BLaER1 (cell line): ENCODE results near the gene CLEC9A.
"Not testable (repeated sequence)": the region's sequence is repeated elsewhere in the genome, so short reads cannot be mapped to it uniquely, and the experiment has no call there.

Source experiments
- H3K27ac ChIP-seq: shearing (Covaris generic); formaldehyde crosslinking; 2 replicates; pipeline ENCODE4 v1.8.1; 2022
- H3K27me3 ChIP-seq: shearing (Covaris generic); formaldehyde crosslinking; 2 replicates; pipeline ENCODE4 v1.8.1; 2022
- H3K36me3 ChIP-seq: shearing (Covaris generic); formaldehyde crosslinking; 2 replicates; pipeline ENCODE4 v1.8.1; 2022
- H3K4me1 ChIP-seq: shearing (Covaris generic); formaldehyde crosslinking; 2 replicates; pipeline ENCODE4 v1.8.1; 2022
- H3K4me2 ChIP-seq: shearing (Covaris generic); formaldehyde crosslinking; 2 replicates; pipeline ENCODE4 v1.8.1; 2022
- H3K4me3 ChIP-seq: shearing (Covaris generic); formaldehyde crosslinking; 2 replicates; pipeline ENCODE4 v1.8.1; 2022
- H3K9ac ChIP-seq: shearing (Covaris generic); formaldehyde crosslinking; 2 replicates; pipeline ENCODE4 v1.8.1; 2022
- H3K9me3 ChIP-seq: shearing (Covaris generic); formaldehyde crosslinking; 2 replicates; pipeline ENCODE4 v1.8.1; 2022
- H4K20me1 ChIP-seq: shearing (Covaris generic); formaldehyde crosslinking; 2 replicates; pipeline ENCODE4 v1.8.1; 2022
- Cebpa-rat ChIP-seq: shearing (Covaris generic); IDR thresholded peaks from 2 replicates; pipeline ENCODE4 v1.8.1; 2022

The CLEC9A gene

GRCh38 chr12:10025236-10025635, 5.2 kb upstream of the CLEC9A start:
- TF ChIP-seq Cebpa-rat: no peak
- Histone ChIP-seq H3K4me2 (no peak overlapping the region), H3K36me3 (no peaks in the 10 kb centered on the region), H3K9ac (no peak overlapping the region), H3K9me3 (peaks cover under 1% of the 10 kb centered on the region; the same call in 1 of the 2 replicates), H3K4me3 (no peak overlapping the region), H3K4me1 (no peaks in the 10 kb centered on the region), H3K27me3 (no peaks in the 10 kb centered on the region), H3K27ac (no peak overlapping the region), H4K20me1 (no peaks in the 10 kb centered on the region)

DNA sequence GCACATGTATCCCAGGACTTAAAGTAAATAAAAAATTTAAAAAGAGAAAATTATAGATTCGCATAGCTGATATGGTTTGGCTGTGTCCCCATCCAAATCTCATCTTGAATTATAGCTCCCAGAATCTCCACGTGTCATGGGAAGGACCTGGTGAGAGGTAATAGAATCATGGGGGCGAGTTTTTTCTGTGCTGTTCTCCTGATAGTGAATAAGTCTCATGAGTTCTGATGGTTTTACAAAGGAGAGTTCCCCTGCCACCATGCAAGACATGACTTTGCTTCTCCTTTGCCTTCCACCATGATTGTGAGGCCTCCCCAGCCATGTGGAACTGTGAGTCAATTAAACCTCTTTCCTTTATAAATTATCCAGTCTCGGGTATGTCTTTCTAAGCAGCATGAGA, 3.8 kb upstream of the CLEC9A start:
- H3K27ac ChIP-seq, H3K36me3 ChIP-seq, H3K9ac ChIP-seq, H3K4me1 ChIP-seq, H3K9me3 ChIP-seq, H3K27me3 ChIP-seq, H4K20me1 ChIP-seq, H3K4me3 ChIP-seq, H3K4me2 ChIP-seq: not testable (repeated sequence)

DNA sequence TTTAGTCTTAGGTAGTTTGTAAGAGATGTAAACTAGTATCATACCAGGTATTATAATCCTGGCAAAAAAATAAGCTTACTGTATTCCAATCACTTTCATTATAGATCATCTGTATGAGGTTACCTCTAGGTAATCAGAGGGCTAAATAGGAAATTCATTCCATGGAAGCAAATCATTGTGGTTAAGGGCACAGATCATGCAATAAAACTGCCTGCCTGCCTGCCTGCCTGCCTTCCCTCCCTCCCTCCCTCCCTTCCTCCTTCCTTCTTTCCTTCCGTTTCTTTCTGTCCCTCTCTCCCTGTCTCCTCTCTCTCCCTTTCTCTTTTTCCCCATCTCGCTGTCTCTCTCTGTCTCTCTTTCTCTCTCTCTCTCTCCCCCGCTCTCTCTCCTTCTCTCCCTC, 3.2 kb upstream of the CLEC9A start:
- TF ChIP-seq Cebpa-rat: no peak
- Histone ChIP-seq H3K9ac (no peak overlapping the region), H3K27ac (no peak overlapping the region), H3K4me1 (no peaks in the 10 kb centered on the region), H3K4me2 (no peak overlapping the region), H3K36me3 (no peaks in the 10 kb centered on the region), H3K9me3 (peaks cover 4% of the 10 kb centered on the region; the same call in 1 of the 2 replicates), H3K27me3 (no peaks in the 10 kb centered on the region), H3K4me3 (no peak overlapping the region), H4K20me1 (no peaks in the 10 kb centered on the region)

DNA sequence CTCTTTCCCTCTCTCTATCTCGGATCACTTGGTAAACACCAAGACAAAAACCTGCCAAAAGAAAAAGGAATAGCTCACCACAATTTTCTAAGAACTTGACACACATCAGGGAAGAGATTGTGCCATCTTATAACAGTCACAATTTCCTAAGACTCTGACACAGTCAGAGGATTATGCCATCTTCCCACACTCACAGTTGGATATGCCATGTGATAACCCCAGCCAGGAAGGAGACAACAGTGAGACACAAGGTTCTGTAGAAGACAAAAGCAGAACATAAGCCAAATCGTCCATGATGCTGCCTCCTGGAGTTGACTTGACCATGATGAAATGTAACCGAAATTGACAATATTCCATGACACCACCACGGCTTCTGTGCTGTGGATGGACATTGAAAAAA, 2.8 kb upstream of the CLEC9A start:
- H3K4me2 ChIP-seq: no peak overlapping the region
- no peaks in the 10 kb centered on the region for H3K27me3 ChIP-seq
- H3K27ac ChIP-seq: no peak overlapping the region
- no peak overlapping the region for H3K4me3 ChIP-seq
- TF ChIP-seq Cebpa-rat: no peak
- no peaks in the 10 kb centered on the region for H3K4me1 ChIP-seq
- H3K36me3 ChIP-seq: no peaks in the 10 kb centered on the region
- no peaks in the 10 kb centered on the region for H4K20me1 ChIP-seq
- peaks cover 4% of the 10 kb centered on the region; the same call in 1 of the 2 replicates for H3K9me3 ChIP-seq
- no peak overlapping the region for H3K9ac ChIP-seq

DNA sequence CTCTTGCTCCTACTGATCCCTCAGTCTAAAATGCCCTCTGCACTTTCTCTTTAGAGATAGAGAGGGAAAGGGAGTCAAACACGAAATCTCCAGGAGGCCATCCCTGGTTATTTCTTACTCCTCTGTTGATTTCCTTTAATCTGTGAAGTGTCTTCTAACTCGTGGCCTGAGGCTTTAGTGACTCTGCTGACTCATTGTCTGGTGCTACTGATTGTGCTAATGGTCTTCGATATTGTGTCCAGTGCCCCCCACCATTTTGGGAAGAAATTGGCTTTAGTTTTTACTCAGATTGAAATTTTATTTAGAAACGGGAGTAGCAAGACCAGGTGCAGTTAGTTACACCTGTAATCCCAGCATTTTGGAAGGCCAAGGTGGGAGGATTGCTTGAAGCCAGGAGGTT, 839 bp downstream of the CLEC9A start:
- Histone ChIP-seq H4K20me1 (no peaks in the 10 kb centered on the region), H3K27me3 (no peaks in the 10 kb centered on the region), H3K4me3 (no peak overlapping the region), H3K36me3 (no peaks in the 10 kb centered on the region), H3K4me2 (no peak overlapping the region), H3K9ac (no peak overlapping the region), H3K9me3 (peaks cover 4% of the 10 kb centered on the region; the same call in 1 of the 2 replicates), H3K4me1 (no peaks in the 10 kb centered on the region), H3K27ac (no peak overlapping the region)
- TF ChIP-seq Cebpa-rat: no peak

- H4K20me1 ChIP-seq: no peaks in the 10 kb centered on the region
- no peak overlapping the region for H3K9ac ChIP-seq
- H3K4me2 ChIP-seq: no peak overlapping the region
- no peak for TF ChIP-seq Cebpa-rat
- peaks cover 4% of the 10 kb centered on the region; the same call in 1 of the 2 replicates for H3K9me3 ChIP-seq
- no peak overlapping the region for H3K4me3 ChIP-seq
- no peaks in the 10 kb centered on the region for H3K36me3 ChIP-seq
- H3K27ac ChIP-seq: no peak overlapping the region
- H3K4me1 ChIP-seq: no peaks in the 10 kb centered on the region
- H3K27me3 ChIP-seq: no peaks in the 10 kb centered on the region
Measured at GRCh38 chr12:10031771-10032175, 1.3 kb downstream of the CLEC9A start.

GRCh38 chr12:10033783-10034545, 3.5 kb downstream of the CLEC9A start:
- no peaks in the 10 kb centered on the region for H3K36me3 ChIP-seq
- no peaks in the 10 kb centered on the region for H3K27me3 ChIP-seq
- H3K9ac ChIP-seq: no peak overlapping the region
- H3K4me1 ChIP-seq: no peaks in the 10 kb centered on the region
- H3K4me3 ChIP-seq: no peak overlapping the region
- no peak overlapping the region for H3K27ac ChIP-seq
- H3K9me3 ChIP-seq: peaks cover 4% of the 10 kb centered on the region; the same call in 1 of the 2 replicates
- H4K20me1 ChIP-seq: no peaks in the 10 kb centered on the region
- no peak overlapping the region for H3K4me2 ChIP-seq
- no peak for TF ChIP-seq Cebpa-rat

GRCh38 chr12:10042167-10042566, 11.7 kb downstream of the CLEC9A start:
- no peak overlapping the region for H3K4me3 ChIP-seq
- no peaks in the 10 kb centered on the region for H3K4me1 ChIP-seq
- H3K27me3 ChIP-seq: no peaks in the 10 kb centered on the region
- no peaks in the 10 kb centered on the region for H3K9me3 ChIP-seq
- no peak overlapping the region for H3K27ac ChIP-seq
- TF ChIP-seq Cebpa-rat: no peak
- H3K36me3 ChIP-seq: no peaks in the 10 kb centered on the region
- no peak overlapping the region for H3K9ac ChIP-seq
- H4K20me1 ChIP-seq: no peaks in the 10 kb centered on the region
- no peak overlapping the region for H3K4me2 ChIP-seq

DNA sequence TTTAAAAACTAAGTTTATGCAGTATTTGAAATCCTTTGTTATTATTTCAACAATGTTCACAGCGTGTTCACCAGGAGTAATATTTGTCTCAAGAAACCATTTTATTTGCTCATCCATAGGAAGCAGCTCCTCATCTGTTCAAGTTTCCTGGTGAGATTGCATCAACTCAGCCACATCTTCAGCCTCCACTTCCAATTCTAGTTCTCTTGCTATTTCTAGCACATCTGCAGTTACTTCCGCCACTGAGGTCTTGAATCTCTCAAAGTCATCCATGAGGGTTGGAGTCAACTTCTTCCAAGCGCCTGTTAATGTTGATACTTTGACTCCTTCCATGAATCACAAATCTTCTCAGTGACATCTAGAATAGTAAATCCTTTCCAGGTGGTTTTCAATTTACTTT, 18.0 kb downstream of the CLEC9A start:
- Histone ChIP-seq H3K4me1 (peaks cover 6% of the 10 kb centered on the region), H3K9ac (no peak overlapping the region), H3K9me3 (peaks cover 5% of the 10 kb centered on the region; the same call in 1 of the 2 replicates), H4K20me1 (no peaks in the 10 kb centered on the region), H3K27me3 (no peaks in the 10 kb centered on the region), H3K4me2 (no peak overlapping the region), H3K27ac (no peak overlapping the region), H3K4me3 (no peak overlapping the region), H3K36me3 (no peaks in the 10 kb centered on the region)
- no peak for TF ChIP-seq Cebpa-rat

- H3K4me2 ChIP-seq: no peak overlapping the region
- no peak overlapping the region for H3K9ac ChIP-seq
- H3K9me3 ChIP-seq: peaks cover 5% of the 10 kb centered on the region; the same call in 1 of the 2 replicates
- no peaks in the 10 kb centered on the region for H4K20me1 ChIP-seq
- H3K27me3 ChIP-seq: no peaks in the 10 kb centered on the region
- H3K36me3 ChIP-seq: no peaks in the 10 kb centered on the region
- peaks cover 6% of the 10 kb centered on the region for H3K4me1 ChIP-seq
- no peak overlapping the region for H3K4me3 ChIP-seq
- no peak overlapping the region for H3K27ac ChIP-seq
- no peak for TF ChIP-seq Cebpa-rat
Measured at GRCh38 chr12:10052193-10052913, 21.9 kb downstream of the CLEC9A start.
